Measurements from ENCODE around the gene GRIK3.

The GRIK3 gene

DNA sequence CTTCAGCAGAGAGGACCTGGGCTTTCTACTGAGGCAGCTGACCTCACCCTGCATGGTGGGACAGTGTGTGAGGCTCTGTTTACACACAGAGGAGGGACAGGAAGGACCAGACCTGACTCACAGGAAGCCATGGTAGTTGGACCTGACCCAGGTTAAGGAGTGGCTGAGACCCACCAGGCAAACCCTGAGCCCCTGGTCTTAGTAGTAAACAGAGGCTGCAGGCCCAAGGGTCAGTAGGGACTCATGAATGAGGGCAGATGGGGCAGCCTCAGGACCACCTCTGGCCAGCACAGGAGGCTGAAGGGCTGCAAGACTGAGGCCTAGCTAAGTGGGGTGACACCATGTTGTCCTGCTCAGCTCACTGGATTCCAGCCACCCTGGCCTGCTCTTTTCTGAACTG lies 273.2 kb downstream of the GRIK3 start:
- DNase-seq (ENCODE audit: low spot score) = no peak

DNA sequence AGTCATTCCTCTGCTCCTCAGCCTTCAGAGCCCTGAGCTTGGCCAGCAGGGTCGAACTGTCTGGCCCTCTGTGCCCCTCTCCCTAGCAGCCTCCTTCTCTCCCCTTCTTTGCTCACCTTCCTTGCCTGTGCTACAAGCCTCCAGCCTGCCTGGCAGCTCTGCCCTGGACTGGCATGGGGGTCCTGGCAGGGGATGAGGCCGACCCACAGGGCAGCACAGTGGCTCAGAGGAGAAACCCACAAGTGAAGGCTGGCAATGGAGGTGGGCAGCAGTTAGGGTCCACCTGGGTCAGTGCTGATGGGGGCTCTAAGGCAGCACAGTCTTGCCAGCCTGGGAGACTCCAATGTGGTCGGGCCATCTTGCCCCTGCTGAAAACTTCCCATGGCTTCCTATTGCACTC lies 274.2 kb downstream of the GRIK3 start:
- no peak for DNase-seq (ENCODE audit: low spot score)

DNA sequence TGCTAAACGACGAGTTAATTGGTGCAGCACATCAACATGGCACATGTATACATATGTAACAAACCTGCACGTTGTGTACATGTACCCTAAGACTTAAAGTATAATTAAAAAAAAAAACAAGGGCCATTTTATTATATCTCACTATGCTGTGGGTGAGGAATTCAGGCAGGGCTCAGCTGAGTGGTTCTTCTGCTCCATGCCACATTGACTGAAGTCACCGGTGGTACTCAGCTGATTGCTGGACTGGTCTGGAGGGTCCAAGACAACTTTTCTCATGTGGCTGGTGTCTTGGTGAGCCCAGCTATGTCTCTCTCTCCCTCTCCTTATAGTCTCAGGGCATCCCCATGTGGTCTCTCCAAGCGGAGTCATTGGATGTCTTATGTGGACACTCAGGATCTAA lies 275.0 kb downstream of the GRIK3 start:
- no peak for DNase-seq (ENCODE audit: low spot score)

DNA sequence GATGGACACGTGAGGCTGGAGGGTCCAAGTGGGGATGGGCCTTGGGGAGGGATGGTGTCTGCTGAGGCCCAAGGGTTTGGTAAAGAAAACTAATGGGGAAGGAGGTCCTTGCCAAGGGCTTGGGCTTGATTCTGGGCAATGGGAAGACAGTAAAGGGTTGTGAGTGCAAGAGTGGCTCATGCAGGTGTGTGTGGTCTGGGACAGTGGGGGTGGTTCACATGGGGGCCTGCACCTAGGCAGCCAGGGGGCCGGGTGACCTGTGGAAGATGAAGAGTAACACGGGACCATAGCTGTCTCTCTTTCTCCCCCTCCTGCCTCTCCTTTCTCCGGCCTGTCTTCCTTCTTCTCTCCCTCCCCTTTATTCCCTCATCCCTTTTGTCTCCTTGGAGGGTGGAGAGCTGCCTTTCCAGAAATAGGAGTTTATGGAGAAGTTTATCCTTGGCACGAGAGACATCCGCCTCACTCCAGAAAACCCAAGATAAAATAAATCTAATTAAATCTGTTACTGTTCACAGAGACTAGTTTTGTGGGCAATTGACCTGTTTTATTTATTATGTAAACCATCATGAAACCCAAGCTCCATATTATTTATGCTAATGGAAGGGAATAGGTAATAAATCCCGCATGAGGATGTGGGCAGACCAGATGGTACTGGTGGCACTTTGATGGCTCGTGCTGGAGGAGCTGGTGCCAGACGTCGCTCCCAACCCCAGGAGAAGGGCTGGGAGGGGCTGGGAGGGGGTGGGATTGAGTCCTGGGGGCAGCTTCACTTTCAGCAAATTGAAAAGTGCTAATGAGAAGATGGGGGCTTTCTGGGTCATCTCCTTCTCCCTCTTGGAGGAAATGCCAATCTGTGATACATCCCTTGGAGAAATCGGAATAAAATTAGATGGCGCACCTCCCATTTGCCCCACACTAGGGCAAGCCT lies 278.7 kb downstream of the GRIK3 start:
- DNase-seq (ENCODE audit: low spot score) = no peak

DNA sequence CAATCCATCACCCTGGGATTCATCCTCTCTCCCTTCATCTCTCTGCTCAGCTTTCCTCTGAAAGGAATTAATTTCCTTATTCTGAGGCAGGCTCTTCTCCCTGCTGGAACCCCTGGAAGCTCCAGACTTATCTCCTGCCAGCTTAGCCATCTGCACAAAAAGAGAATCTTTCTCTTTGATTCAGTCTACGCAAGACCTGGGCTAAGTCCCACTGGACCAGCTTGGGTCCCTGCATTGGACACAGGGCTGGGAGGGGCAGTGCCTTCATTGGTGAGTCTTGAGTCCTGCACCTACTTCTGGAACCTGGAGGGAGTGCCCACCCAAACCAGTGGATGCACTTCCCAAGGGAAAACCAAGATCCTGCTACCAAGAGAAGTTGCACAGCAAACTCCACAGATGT lies 279.9 kb downstream of the GRIK3 start:
- DNase-seq (ENCODE audit: low spot score) = no peak

DNA sequence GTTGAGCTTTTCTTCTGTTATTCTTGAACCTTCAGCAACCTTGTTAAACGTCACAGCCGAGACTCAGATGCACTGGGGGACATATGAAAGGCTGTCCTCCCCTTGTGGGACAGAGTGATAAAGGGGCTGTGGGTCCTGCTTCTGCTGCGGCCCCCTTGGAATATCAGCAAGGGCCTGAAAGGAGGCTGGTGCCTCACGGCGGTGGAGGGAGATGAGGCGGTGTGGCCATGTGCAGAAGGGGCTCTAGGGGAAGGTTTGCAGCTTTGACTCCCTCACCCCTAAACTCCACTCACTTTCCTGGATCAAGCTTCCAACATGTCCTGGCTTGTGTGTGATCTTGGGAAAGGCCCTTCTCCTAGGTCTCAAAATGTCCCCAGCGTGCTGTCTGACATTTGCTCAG lies 280.9 kb downstream of the GRIK3 start:
- no peak for DNase-seq (ENCODE audit: low spot score)

DNA sequence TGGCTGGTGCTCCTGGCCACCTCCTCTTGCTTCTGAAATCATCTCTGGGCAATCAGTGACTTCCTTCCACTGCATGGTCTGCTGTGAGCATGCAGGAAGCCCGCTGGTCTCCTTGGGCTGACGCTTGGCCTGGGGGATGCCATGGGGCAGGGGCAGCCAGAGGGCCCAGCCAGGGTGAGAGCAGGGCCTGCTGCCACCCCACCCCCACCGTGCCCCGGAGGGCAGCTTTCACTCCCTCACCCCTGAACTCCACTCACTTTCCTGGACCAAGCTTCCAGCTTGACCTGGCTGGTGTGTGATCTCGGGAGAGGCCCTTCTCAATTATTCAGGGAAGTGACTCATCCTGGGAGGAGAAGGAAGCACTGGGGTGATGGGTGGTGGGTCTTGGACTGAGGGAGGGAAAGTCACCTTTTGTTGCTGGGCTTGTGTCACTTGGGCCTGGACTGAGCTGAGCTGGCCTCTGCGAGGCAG lies 281.4 kb downstream of the GRIK3 start:
- no peak for DNase-seq (ENCODE audit: low spot score)

DNA sequence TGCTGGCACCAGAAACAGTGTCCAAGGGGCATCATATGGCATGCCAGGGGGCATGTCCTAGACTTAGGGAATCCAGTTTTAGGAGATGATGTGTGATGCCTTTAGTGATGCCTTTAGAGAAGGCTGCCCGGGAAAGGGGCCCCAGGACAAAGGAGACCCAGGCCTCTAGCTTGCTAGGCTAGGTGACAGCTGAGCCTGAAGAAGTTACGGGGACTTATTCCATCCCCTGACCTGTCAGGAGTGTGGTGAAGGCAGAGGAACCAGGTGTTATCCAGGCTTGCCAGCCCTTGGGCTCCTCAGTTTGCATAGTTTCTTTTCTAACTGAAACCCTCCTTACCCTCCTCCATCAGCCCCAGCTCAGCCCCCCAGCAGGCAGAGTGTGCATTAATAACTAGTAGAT lies 281.9 kb downstream of the GRIK3 start:
- no peak for DNase-seq (ENCODE audit: low spot score)

DNA sequence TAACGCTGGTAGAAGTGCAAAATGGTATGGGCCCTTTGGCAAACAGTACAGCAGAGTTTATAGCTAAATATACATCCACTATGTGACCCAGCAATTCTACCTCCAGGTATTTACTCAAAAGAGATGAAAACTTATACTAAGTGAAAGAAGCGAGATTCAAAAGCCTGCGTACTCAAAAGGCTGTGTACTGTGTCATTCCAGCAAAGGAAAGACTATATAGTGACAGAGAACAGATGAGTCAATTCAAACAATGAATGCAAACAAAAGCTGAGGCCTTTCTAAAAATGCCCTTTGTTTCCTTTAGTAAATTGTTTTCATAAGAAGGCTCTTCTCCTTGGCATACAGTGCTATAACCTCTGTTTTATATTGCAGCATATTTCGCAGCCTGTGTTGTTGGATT lies 282.8 kb downstream of the GRIK3 start:
- DNase-seq (ENCODE audit: low spot score) = no peak

DNA sequence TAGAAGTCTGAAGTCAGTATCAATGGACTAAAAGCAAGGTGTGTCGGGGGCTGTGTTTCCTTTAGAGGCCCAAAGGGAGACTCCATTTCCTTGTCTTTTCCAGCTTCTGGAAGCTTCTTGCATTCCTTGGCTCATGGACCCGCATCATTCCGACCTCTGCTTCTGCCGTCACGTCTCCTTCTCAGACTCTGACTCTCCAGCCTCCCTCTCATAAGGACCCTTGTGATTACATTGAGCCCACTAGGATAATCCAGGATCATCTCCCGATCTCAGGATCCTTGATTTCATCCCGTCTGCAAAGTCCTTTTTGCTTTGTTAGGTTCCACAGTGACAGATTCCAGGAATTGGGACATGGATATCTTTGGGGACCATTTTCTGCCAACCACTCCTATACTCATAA lies 285.8 kb downstream of the GRIK3 start:
- DNase-seq (ENCODE audit: low spot score) = no peak

Measured in hematopoietic multipotent progenitor cell treated with erythropoietin and hydrocortisone succinate and interleukin-3 and kit ligand, for 15 days (in vitro differentiated cells).